OCI-LY1 (cell line): ENCODE results near the gene HNRNPM.
"Not testable (repeated sequence)": the region's sequence is repeated elsewhere in the genome, so short reads cannot be mapped to it uniquely, and the experiment has no call there.

Source experiments
- H2AFZ ChIP-seq: fragments of 200-600 bp; sonication (generic), shearing (Covaris generic); 2 replicates; pipeline ENCODE4 v1.6.0; 2014; ENCODE audit warnings: antibody characterized with exemption, mild to moderate bottlenecking, low read length
- H3F3A ChIP-seq: fragments of 200-600 bp; sonication (generic), shearing (Covaris generic); 2 replicates; pipeline ENCODE4 v1.6.0; 2014; ENCODE audit warnings: mild to moderate bottlenecking, antibody characterized with exemption, low read length, moderate library complexity; ENCODE audit not compliant: insufficient read depth
- H3K27ac ChIP-seq: fragments of 200-600 bp; sonication (generic); 2 replicates; pipeline ENCODE4 v1.5.1; 2014; ENCODE audit warnings: low read length, mixed run types, mild to moderate bottlenecking, low read depth; ENCODE audit not compliant: poor library complexity, severe bottlenecking
- H3K27me3 ChIP-seq: fragments of 200-600 bp; sonication (generic); 2 replicates; pipeline ENCODE4 v1.6.0; 2014; ENCODE audit warnings: antibody characterized with exemption, mild to moderate bottlenecking, low read length, moderate library complexity; ENCODE audit not compliant: insufficient read depth
- H3K36me3 ChIP-seq: fragments of 200-600 bp; sonication (generic); 2 replicates; pipeline ENCODE4 v1.6.1; 2014; ENCODE audit warnings: mild to moderate bottlenecking, antibody characterized with exemption, low read length, moderate library complexity, mixed read lengths; ENCODE audit not compliant: insufficient read depth
- H3K4me1 ChIP-seq: fragments of 200-600 bp; sonication (generic); 2 replicates; pipeline ENCODE4 v1.5.1; 2014; ENCODE audit warnings: mild to moderate bottlenecking, low read length, moderate library complexity; ENCODE audit not compliant: insufficient read depth, severe bottlenecking
- H3K4me2 ChIP-seq: fragments of 200-600 bp; sonication (generic), shearing (Covaris generic); 2 replicates; pipeline ENCODE4 v1.6.1; 2014; ENCODE audit warnings: low read length
- H3K4me3 ChIP-seq: fragments of 200-600 bp; sonication (generic); 2 replicates; pipeline ENCODE4 v1.5.1; 2014; ENCODE audit warnings: low read length, low read depth, mild to moderate bottlenecking, mixed read lengths; ENCODE audit not compliant: poor library complexity, severe bottlenecking
- H3K79me2 ChIP-seq: fragments of 200-600 bp; shearing (Covaris generic); 2 replicates; pipeline ENCODE4 v1.6.1; 2016; ENCODE audit warnings: mixed run types, low read length, mixed read lengths; ENCODE audit not compliant: insufficient read depth
- H3K9ac ChIP-seq: fragments of 200-600 bp; sonication (generic), shearing (Covaris generic); 2 replicates; pipeline ENCODE4 v1.6.1; 2014; ENCODE audit warnings: mild to moderate bottlenecking, low read length, mixed read lengths
- H3K9me2 ChIP-seq: fragments of 200-600 bp; sonication (generic), shearing (Covaris generic); 2 replicates; pipeline ENCODE4 v1.6.1; 2014; ENCODE audit warnings: low read depth, mild to moderate bottlenecking, low read length, mixed read lengths
- H3K9me3 ChIP-seq: fragments of 200-600 bp; shearing (Covaris generic); 2 replicates; pipeline ENCODE4 v1.6.1; 2014; ENCODE audit warnings: low read length, mixed read lengths
- H4K20me1 ChIP-seq: fragments of 200-600 bp; sonication (generic), shearing (Covaris generic); 2 replicates; pipeline ENCODE4 v1.6.0; 2016; ENCODE audit warnings: mild to moderate bottlenecking, low read length; ENCODE audit not compliant: insufficient read depth
- CTCF ChIP-seq: fragments of 200-600 bp; sonication (generic), shearing (Covaris generic); IDR thresholded peaks from 2 replicates; pipeline ENCODE4 v1.5.1; 2017; ENCODE audit warnings: mild to moderate bottlenecking, antibody characterized with exemption, low read length, moderate library complexity, mixed read lengths
- EZH2 ChIP-seq: fragments of 200-600 bp; sonication (generic), shearing (Covaris generic); IDR thresholded peaks from 2 replicates; pipeline ENCODE4 v1.8.0; 2017; ENCODE audit warnings: borderline replicate concordance, mixed run types, mild to moderate bottlenecking, antibody characterized with exemption, low read length, moderate library complexity, mixed read lengths

Gene HNRNPM

DNA sequence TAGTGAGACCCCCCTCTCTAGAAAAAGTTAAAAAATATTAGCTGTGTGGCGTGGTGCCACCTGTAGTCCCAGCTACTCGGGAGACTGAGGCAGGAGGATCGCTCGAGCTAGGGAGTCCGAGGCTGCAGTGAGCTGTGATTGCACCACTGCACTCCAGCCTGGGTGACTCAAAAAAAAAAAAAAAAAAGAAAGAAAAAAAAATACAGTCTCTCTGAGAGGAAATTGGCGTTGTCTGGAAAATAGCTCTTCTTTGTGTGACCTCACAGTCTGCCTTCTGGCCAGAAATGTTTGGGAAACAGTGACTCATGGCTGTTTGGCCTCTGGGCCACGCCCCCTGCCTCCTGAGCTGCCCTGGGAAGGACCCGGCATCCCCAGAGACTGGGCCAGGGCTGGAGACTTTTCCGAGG lies 21.0 kb upstream of the HNRNPM start:
- no peaks in the 10 kb centered on the region for H3K27me3 ChIP-seq
- no peaks in the 10 kb centered on the region for H3K36me3 ChIP-seq
- no peak overlapping the region for H3K9ac ChIP-seq
- H3K79me2 ChIP-seq = no peaks in the 10 kb centered on the region
- TF ChIP-seq CTCF (no peak), EZH2 (no peak)
- no peak overlapping the region for H3K4me3 ChIP-seq
- H3K27ac ChIP-seq = no peak overlapping the region
- no peaks in the 10 kb centered on the region for H3K4me1 ChIP-seq
- H3K9me2 ChIP-seq = no peaks in the 10 kb centered on the region
- H4K20me1 ChIP-seq = no peaks in the 10 kb centered on the region
- H3K4me2 ChIP-seq = no peak overlapping the region
- H2AFZ ChIP-seq = no peak overlapping the region
- H3K9me3 ChIP-seq = no peaks in the 10 kb centered on the region
- no peaks in the 10 kb centered on the region for H3F3A ChIP-seq

DNA sequence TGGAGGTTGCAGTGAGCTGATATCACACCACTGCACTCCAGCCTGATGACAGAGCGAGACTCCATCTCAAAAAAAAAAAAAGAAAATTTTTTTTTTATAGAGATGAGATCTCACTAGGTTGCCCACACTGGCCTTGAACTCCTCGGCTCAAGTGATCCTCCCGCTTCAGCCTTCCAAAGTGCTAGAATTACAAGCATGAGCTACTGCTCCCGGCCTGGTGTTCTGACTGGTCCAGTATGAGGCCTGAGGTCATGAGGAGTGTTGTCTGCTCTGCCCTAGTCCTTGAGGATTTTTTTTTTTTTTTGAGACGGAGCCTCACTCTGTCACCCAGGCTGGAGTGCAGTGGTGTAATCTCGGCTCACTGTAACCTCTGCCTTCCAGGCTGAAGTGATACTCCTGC lies 19.4 kb upstream of the HNRNPM start:
- not testable (repeated sequence) for H4K20me1 ChIP-seq, H2AFZ ChIP-seq, H3K4me1 ChIP-seq, H3K9me2 ChIP-seq, H3K4me2 ChIP-seq, H3K79me2 ChIP-seq, H3K9me3 ChIP-seq, H3K27me3 ChIP-seq, H3K36me3 ChIP-seq, H3K4me3 ChIP-seq, H3F3A ChIP-seq, H3K9ac ChIP-seq, H3K27ac ChIP-seq

DNA sequence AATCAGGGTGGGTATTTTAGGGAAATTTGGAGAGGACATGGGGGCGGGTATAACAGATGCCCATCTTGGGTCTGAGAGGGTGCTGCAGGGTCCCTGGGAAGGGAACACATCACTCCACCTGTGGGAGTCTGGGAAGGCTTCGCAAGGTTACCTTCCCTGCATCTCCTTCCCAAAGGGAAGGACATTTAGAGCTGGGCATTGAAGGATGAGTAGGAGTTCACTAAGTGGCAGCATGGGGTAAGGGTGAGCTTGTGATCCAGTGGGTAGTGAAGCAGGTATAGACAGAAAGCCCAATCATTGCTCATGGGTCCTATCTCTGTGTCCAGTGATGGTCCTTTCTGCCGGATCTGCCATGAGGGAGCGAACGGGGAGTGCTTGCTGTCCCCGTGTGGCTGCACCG lies 18.5 kb upstream of the HNRNPM start:
- H3K4me1 ChIP-seq = no peaks in the 10 kb centered on the region
- no peak overlapping the region for H3K4me3 ChIP-seq
- no peak overlapping the region for H3K9ac ChIP-seq
- H3K9me2 ChIP-seq = no peaks in the 10 kb centered on the region
- no peaks in the 10 kb centered on the region for H3K79me2 ChIP-seq
- no peak overlapping the region for H3K27ac ChIP-seq
- H3F3A ChIP-seq = no peaks in the 10 kb centered on the region
- H3K36me3 ChIP-seq = no peaks in the 10 kb centered on the region
- H3K9me3 ChIP-seq = no peaks in the 10 kb centered on the region
- H3K27me3 ChIP-seq = no peaks in the 10 kb centered on the region
- TF ChIP-seq EZH2 = no peak
- TF ChIP-seq CTCF = no peak
- H2AFZ ChIP-seq = no peak overlapping the region
- H4K20me1 ChIP-seq = no peaks in the 10 kb centered on the region
- no peak overlapping the region for H3K4me2 ChIP-seq

GRCh38 chr19:8429044-8429443 lies 15.7 kb upstream of the HNRNPM start:
- Histone ChIP-seq H3K9ac (no peak overlapping the region), H3K4me2 (no peak overlapping the region), H4K20me1 (no peaks in the 10 kb centered on the region), H3K9me3 (no peaks in the 10 kb centered on the region), H3K4me3 (no peak overlapping the region), H3F3A (no peaks in the 10 kb centered on the region), H3K27me3 (no peaks in the 10 kb centered on the region), H3K79me2 (no peaks in the 10 kb centered on the region), H3K9me2 (no peaks in the 10 kb centered on the region), H2AFZ (no peak overlapping the region), H3K4me1 (no peaks in the 10 kb centered on the region), H3K27ac (no peak overlapping the region), H3K36me3 (no peaks in the 10 kb centered on the region)
- TF ChIP-seq CTCF = no peak
- no peak for TF ChIP-seq EZH2
